HG02970 (cell line): ENCODE results near the gene TPGS2.
"Not testable (repeated sequence)": the region's sequence is repeated elsewhere in the genome, so short reads cannot be mapped to it uniquely, and the experiment has no call there.

Experiments
- ATAC-seq: cut with Tn5 transposase; IDR thresholded peaks from one replicate; pipeline ENCODE4 v1.9.1; 2021; ENCODE audit warnings: mild to moderate bottlenecking, moderate library complexity, moderate number of reproducible peaks; ENCODE audit not compliant: unreplicated experiment, low FRiP score

The TPGS2 gene

DNA sequence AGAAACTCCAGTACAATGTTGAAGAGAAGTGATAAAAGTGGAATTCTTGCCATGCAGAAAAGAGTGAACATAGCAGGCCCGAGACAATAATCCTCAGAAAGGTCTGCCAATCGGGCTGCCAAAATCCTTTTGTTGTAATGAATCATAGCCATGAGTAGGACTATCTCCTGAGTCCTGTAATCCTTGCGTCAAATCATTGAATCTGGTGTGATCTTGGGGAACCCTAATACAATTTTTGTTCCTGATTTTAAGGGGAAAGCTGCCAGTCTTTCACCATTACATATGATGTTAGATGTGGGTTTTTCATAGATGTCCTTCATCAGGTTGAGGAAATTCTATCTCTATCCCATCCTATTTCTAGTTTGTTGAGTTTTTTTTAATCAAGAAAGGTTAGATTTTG is 2.2 kb downstream of the TPGS2 start:
- no peak for ATAC-seq

- no peak for ATAC-seq
Observed at GRCh38 chr18:36825526-36825925, 3.3 kb downstream of the TPGS2 start.

GRCh38 chr18:36821681-36822080 is 7.1 kb downstream of the TPGS2 start:
- ATAC-seq: no peak

DNA sequence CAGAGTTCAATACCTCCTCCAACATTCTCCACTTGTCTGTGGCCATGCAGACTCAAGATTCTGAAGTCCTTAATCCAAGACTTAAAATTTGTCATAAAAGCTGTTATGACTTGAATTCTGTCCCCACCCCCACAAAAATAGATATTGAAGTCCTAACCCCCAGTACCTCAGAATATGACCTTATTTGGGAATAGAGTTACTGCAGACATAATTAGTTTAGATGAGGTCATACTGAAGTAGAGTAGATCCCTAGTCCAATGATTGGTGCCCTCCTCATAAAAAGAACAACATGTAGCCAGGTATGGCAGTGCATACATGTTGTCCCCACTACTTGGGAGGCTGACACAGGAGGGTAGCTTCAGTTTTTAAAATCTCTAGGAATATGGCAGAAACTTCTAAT is 9.2 kb downstream of the TPGS2 start:
- no peak for ATAC-seq

DNA sequence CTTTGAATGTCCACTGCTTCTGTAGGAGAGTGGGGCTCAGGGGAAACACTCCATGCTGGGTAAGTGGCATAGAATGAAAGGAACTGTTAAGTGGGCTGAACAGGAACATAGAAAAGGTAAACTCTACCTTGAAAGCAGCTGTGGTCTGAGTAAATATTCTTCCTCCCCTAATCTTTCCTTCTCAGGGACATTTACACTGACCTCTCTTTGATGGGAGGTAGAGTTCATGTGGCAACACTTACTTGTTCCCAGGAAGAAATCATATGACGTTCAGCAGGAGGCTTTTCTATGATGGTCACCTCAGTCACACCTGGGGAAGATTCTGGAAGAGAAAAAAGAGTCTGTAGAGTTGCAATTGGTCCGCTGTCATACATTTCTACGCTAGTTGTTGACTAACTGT is 10.2 kb downstream of the TPGS2 start:
- ATAC-seq: no peak

DNA sequence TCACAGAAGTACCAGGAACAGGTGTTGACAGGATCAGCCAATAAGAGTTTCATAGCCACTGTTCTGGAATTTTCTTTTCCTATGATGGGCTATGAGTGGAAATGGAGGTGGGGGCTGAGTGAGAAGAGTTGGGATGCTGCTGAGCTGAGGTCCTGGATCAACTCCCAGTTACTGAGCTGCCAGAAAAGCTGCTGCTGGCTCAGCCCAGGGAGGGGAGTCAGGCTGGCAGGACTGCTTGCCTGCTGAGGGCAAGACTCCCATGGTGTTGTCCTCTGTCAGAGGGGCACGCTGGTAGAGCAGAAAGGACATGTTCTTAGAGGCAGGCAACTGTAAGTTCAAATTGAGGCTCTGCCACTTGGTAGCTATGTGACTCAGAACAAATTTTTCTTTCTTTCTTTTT is 11.8 kb downstream of the TPGS2 start:
- no peak for ATAC-seq

DNA sequence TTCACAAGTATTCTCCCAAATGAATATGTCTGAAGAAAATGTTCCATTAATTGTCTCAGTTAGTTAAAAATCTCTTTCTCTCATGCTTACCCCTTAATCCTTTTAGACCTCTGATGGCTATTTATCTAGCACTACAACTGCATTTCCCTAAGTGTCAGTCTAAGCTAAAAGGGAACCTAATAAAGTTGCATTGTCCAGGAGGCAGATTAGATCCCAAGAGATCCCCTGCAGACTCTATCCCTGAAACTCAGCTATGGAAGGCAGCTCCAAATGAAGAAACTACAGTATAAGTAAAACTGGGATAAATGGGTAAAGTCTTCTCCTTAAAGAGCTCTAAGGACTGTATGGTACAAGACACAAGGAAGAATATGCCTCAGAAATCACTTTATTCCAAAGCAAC is 12.7 kb downstream of the TPGS2 start:
- ATAC-seq: not testable (repeated sequence)

DNA sequence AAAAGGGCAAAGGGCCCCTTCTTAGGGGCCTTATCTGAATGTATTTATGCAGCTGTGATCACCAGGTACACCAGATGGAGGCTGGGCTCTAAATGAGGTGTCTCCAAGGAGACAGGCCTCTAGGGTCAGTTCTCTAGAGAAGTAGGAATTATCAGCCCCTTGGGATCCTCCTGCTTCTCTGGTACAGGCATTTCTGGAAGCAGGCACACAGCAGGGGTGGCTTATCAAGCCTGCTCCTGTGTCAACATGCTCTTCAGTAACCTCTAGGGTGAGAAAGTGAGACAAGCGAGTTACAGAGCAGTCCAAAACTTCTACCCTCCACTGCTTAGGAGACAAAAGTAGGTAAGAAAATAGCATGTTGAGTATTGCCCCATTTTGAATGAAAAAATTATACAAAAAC is 13.8 kb downstream of the TPGS2 start:
- ATAC-seq: no peak

DNA sequence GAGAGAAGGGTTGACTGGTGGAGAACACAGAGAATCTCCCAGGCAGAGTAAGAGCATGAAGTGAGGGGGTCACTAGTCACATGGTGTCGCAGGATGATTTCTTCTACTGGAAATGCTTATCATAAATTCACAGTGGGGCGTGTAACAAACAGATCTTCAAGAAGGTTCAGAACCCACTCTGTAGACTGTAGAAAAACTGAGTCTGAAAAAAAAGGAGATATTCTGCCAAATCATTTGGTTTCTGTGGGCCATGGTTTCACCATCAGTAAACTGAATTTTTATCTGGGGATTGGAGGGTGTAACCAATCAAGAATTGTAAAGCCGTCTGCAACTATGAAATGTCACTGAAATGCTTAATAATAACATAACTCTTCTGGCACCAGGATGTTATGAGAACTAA is 15.0 kb downstream of the TPGS2 start:
- no peak for ATAC-seq

DNA sequence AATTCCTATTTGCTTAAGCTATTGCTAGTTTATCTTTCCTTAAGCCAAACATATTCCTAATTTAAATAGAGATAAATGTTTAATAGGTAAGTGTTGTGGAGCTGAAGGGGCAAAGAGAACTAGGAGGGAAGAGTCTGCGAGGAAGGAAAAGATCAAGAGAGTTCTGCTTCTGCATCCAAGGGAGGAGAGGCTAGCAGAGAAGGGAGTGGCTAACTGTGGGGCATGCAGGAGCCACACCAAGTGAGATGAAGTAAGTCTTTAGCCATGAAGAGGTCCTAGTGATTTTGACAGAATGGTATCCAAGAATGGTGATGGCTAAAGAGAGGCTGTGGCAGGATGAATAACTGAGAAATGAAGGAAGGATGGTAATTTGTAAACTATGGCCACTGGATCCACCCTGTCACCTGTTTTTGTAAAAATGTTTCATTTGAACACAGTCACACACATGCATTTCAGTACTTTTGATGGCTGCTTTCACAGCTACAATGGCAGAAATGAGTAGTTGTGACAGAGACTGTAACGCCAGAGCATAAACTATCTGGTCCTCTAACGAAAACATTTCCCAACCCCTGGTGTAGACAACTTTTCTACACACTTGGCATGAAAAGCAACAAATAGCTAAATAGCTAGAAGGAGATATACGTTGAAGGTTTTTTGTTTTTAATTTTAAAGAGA is 15.6 kb downstream of the TPGS2 start:
- ATAC-seq: no peak

DNA sequence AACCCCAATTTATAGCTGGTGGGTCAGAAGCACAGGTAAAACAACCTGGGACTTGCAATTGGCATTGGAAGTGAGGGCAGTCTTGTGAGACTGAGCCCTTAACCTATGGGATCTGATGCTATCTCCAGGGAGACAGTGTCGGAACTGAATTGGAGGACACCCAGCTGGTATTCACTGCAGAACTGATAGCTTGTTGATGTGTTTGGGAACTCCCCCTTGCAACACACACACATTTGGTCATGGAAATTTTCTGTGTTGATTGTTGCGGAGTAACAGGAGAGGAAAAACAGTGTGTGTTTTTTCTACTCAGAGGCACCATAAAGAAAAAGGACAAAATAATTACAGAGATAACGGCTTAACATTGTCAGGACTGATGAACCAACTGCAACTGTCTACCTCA is 16.1 kb downstream of the TPGS2 start:
- no peak for ATAC-seq

- no peak for ATAC-seq
Observed at GRCh38 chr18:36811955-36812354, 16.8 kb downstream of the TPGS2 start.

DNA sequence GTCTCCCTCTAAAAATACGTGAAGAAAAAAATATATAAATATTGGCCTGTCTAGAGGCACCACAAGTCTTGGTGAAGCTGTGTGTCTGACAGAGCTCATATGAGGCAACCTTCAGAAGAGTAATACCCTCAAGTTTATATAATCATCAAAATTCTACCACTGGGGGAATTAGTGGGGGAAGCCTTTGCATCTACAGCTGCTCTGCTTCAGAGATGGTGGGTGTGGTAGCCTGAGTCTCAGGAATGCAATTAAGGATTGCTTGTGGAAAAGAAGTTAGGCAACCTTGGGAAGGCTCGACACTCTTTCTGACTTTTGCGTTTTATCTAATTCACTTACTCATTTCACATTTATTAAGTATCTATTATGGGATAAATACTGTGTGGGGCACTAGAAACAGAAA is 17.4 kb downstream of the TPGS2 start:
- ATAC-seq: no peak

- ATAC-seq: peak; percentile 90
Observed at GRCh38 chr18:36809590-36810381, 19.0 kb downstream of the TPGS2 start.

GRCh38 chr18:36808681-36809080 is 20.1 kb downstream of the TPGS2 start:
- no peak for ATAC-seq

DNA sequence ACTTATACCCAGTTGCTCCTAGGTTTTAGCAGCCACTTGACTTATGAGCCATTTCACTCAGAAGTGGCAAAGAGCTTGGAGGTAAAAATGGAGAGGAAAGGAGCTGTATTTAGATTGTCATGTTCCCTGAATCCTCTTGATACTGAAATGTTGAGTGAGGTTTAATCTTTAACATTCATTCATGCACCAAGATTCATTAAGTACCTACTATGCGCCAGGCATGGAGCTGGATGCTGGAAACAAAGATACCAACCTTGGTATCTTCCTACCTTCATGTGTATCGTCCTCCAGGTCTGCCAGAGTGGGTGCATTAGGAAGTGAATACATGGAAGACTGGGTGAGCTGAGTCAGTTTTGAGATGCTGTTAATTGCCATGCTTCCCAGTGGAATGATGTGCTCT is 23.7 kb downstream of the TPGS2 start:
- ATAC-seq: no peak

GRCh38 chr18:36798738-36799473 is 29.9 kb downstream of the TPGS2 start:
- ATAC-seq: no peak

GRCh38 chr18:36792634-36793283 is 36.0 kb downstream of the TPGS2 start:
- ATAC-seq: no peak

DNA sequence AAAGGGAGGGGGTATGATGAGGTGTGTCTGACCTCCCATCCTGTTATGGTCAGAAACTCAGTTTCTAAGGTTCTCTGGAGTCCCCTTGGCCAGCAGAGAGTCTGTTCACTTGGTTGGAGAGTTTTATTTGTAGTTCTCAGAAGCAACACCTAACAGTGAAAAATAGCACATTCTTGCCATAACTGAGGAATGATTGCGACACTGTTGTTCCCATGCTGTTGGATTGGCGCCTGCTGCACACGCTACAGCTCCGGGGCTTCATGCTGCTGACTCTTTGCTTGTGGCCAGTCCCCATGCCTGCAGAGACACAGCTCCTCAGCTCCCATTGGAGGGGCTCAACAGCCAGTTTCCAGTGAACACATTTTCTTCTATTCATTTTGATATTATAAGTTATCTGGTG is 42.1 kb downstream of the TPGS2 start:
- no peak for ATAC-seq

DNA sequence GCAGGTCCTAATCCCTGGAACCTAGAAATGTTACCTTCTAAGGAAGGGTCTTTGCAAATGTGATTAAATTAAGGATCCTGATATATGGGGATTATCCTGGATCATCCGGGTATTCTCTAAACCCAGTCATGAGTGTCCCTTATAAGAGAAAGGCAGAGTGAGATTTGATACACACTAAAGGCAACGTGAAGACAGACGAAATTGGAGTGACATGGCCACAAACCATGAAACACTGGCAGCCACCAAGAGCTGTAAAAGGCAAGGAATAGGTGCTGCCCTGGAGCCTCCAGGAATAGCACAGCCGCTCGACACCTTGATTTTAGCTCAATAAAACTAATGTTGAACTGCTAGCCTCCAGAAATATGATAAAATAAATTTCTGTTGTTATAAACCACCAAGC is 45.0 kb downstream of the TPGS2 start:
- ATAC-seq: no peak

DNA sequence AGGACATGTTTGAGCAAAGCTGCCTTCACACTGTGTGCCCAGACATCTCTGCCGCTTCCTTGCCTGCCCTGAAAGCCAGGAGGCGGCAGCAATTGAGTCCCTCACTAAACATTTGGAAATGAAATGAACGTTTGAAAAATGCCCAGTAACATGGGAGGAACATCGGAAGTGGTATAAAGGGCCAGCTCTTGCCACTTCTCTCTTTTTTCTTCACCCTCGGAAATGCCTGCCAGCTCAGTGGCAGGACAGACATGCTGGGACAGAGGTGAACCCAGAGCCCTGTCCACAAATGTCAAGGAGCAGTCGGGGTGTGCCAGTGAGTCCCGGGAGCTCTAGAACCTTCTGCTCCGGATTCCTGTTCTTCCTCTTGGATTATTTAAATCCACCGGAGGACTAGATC is 46.1 kb downstream of the TPGS2 start:
- no peak for ATAC-seq
